Posterior cingulate gyrus (tissue), 11 donors: ENCODE data around the gene FOXO4.

Source experiments
- DNase-seq, 10 donors: peaks; one replicate each; pipeline versions ENCODE4 v3.0.0 to v3.0.0-alpha.2; 2020 to 2021; ENCODE audit warnings: mixed read lengths in 3 of 10
- intact Hi-C: fragments of 100-400 bp; cut with DNase I; formaldehyde crosslinking; loops from one replicate; pipeline ENCODE4 v1.15.1; 2023

Gene FOXO4

GRCh38 chrX:71098302-71098701 is 2.7 kb downstream of the FOXO4 start:
- DNase-seq: peak in 7 of 10 donors; percentile 27 to 86 (median 58)
- intact Hi-C loops: loop anchor here (2.0 to 5.0 kb wide), 3 partner anchors 20 to 269 kb away; partner anchors contain the start of genes MED12 and TAF1

GRCh38 chrX:71098951-71099506 is 3.4 kb downstream of the FOXO4 start:
- intact Hi-C loops: loop anchor here (2.0 to 5.0 kb wide), 3 partner anchors 20 to 268 kb away; partner anchors contain the start of genes MED12 and TAF1
- DNase-seq: no peak

DNA sequence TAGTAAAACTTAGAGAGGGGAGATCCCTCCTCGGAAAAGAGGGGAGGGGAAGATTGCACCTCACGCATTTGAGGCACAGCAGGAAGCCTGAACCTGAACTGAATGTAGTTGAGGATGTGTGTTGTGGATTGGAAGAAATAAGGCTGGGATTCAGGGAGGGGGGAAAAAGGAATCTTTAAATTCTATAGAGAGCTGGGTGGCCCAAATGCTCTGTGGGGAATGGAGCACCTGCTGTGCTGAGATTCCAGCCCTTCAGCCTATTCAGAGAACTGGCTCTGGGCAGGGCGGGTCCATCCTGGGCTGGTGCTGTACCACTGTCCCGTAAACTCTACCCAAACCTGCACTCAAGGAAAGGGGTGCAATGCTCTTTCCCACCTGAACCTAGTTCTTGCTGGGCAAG is 4.1 kb downstream of the FOXO4 start:
- DNase-seq: no peak
- intact Hi-C loops: loop anchor here (2.0 to 5.0 kb wide), 3 partner anchors 19 to 268 kb away; partner anchors contain the start of genes MED12 and TAF1

DNA sequence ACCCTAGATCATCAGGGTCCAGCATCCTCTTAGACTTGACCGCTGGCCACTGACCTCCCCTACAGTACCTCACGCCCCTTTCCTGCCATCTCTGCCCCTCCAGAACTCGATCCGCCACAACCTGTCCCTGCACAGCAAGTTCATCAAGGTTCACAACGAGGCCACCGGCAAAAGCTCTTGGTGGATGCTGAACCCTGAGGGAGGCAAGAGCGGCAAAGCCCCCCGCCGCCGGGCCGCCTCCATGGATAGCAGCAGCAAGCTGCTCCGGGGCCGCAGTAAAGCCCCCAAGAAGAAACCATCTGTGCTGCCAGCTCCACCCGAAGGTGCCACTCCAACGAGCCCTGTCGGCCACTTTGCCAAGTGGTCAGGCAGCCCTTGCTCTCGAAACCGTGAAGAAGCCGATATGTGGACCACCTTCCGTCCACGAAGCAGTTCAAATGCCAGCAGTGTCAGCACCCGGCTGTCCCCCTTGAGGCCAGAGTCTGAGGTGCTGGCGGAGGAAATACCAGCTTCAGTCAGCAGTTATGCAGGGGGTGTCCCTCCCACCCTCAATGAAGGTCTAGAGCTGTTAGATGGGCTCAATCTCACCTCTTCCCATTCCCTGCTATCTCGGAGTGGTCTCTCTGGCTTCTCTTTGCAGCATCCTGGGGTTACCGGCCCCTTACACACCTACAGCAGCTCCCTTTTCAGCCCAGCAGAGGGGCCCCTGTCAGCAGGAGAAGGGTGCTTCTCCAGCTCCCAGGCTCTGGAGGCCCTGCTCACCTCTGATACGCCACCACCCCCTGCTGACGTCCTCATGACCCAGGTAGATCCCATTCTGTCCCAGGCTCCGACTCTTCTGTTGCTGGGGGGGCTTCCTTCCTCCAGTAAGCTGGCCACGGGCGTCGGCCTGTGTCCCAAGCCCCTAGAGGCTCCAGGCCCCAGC is 5.2 kb downstream of the FOXO4 start:
- no peak for DNase-seq
- intact Hi-C loops: no loop called here

DNA sequence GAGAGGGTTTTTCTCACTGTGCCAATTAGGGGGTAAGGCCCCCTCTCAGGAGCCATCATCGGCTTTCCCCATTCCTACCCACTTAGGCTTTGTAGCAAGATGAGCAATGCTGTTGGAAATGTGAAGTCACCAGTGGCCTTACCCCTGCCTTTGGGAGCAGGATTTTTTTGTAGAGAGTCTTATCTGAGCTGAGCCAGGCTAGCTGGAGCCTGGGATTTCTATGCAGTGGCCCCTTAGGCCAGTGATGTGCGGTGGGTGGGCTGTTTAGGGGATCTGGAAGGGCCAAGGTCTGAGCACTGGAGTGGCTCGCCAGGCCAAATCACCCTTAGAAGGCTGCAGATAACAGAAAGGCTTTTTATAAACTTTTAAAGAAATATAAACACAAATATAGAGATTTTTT is 6.6 kb downstream of the FOXO4 start:
- intact Hi-C loops: no loop called here
- no peak for DNase-seq

- intact Hi-C loops: no loop called here
These were observed 7.7 kb downstream of the FOXO4 start for GRCh38 chrX:71103110-71103983.

GRCh38 chrX:71105628-71106027 is 10.0 kb downstream of the FOXO4 start:
- intact Hi-C loops: no loop called here
- no peak for DNase-seq

More at GRCh38 chrX:71103110-71103983, 7.7 kb downstream of the FOXO4 start:
- no peak for DNase-seq

DNA sequence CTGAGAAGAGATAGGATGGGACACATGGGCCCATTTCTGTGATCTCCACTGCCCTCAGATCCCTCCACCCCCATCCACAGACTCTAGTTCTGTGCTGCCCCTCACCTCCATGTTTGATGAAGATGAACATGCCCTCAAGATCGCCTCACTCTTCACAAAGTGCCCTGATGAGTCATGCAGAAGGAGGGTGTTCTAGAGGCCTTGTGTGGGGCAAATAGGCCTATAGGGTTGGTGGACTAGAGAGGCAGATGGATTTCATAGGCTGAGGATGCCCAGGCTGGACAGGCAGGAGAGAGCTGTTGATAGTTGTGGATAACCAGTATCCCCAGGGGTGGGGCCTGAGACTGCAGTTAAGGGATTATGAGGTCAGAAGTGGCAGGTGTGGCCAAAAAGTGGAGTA is 10.8 kb downstream of the FOXO4 start, which contains the start of gene CXorf65:
TSS of gene CXorf65 (minus strand) at position 314 of the 400 bp plus-strand sequence. CDS start at position 130, 184 bp downstream.
- intact Hi-C loops: no loop called here

DNA sequence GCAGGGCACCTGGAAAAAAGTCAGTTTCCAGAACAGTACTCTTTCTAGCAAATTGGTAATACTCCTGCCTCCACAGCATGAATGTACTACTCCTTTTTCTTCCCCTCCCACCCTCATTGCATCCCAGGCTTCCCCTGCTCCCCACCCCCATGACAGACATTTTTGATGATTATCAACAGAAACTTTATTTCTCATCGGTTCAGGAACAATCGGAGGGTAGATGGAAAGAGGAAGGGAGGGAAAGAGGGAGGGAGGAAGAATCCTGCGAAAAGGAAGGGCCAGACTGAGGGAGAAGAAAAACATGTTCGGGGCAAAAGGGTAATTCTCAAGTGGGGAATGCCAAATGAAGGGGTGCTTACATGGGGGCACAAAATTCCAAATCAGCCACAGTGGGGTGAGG is 11.6 kb downstream of the FOXO4 start:
- intact Hi-C loops: no loop called here
- DNase-seq: no peak

More for the DNA sequence above, 10.8 kb downstream of the FOXO4 start, which contains the start of gene CXorf65:
- DNase-seq: no peak

DNA sequence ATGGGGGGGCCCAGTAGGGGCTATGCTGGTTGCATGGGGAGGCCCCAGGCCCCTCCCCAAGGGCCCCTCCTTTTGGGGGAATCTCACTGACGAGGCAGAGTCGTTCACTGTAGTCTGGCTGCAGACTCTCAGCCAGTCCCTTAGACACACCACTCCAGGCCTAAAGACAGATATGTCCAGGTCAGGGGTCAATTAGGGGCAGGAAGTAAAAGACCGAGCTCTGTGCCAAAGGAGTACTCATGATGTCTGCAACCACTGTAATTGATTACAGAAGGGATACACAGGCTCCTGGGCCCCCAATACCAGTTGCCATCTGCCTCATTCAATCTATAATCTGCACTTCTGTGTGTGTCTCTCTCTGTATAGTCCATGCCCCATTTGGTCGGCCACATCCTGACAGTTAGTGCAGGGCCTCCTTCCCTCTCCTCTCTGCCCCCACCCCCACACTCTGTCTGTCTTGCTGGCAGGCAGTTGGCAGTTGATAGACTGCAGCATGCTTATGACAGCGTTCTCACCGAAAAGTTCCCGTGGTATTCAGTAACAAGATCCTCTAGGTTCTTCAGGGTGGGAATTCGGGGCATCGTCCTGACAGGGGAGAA is 12.2 kb downstream of the FOXO4 start:
- intact Hi-C loops: no loop called here
- peak in 1 of 10 donors; percentile 24 for DNase-seq

GRCh38 chrX:71109051-71109450 is 13.4 kb downstream of the FOXO4 start:
- DNase-seq: no peak
- intact Hi-C loops: no loop called here

DNA sequence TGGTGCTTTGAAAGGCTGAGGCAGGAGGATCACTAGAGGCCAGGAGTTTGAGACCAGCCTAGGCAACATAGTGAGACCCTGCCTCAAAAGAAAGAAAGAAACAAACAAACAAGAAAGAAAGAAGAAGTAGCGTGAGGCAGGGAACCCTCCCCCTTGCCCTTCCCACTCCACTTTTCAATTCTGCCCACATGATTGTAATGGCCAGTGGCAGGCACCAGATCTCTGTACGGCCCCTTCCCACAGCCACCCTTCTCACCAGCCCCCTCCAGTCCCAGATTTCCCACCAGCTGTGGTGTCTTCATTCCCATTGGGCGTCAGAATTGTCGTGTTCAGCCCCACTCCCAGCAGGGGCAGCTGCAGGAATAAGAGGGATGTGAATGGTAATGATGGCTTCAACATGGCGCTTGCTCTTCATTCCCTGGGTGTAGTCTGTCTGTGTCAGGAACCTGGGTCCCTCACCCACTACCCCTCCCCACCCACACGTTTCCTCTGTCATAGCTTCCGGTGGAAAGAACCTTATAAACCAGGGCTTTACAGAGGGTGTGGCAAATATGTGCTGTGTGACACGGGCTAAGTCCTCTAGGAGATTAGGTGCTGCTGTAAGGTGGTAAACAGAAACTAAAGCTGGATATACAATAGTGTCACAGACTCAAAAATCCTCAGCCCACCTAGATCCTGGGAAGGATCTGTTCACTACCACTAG is 15.6 kb downstream of the FOXO4 start, which contains the start of gene IL2RG:
TSS of gene IL2RG (minus strand) at position 437 of the 703 bp plus-strand sequence. CDS start at position 399, 38 bp downstream.
- intact Hi-C loops: no loop called here
- DNase-seq: no peak

DNA sequence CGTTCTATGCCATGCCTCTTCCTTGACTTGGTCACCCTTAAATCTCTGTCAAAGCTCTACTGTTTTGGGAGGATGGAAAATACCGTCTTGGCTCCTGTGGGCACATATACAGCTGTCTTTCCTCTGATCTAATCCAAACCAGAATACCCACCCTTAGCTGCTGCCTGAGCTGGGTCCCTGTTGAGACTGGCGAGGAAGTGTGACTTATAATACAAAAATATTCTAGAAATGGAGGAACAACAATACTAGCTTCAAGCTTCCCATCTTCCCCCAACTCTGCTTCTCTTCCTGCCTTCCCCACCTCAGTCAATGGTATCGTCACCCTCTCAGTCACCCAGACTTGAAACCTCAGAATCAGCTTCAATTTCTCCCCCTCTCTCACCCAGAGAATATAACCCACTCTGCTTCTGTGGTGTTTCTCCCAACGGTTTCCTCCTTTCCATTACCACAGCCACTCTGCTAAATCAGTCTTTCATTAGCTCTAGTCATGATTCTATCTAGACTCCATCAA is 16.3 kb downstream of the FOXO4 start:
- no peak for DNase-seq
- intact Hi-C loops: no loop called here

- no peak for DNase-seq
- intact Hi-C loops: no loop called here
These were observed 21.7 kb downstream of the FOXO4 start for GRCh38 chrX:71117358-71117757.

GRCh38 chrX:71118032-71118984 is 22.7 kb downstream of the FOXO4 start, which contains the start of gene MED12:
TSS of gene MED12 (plus strand) at chrX:71118596. CDS start at chrX:71118755, 159 bp downstream.
- peak; percentile 76 to 98 (median 85) for DNase-seq
- intact Hi-C loops: loop anchor here (2.0 kb wide), 1 partner anchor 20 kb away; no protein-coding TSS in a partner anchor

DNA sequence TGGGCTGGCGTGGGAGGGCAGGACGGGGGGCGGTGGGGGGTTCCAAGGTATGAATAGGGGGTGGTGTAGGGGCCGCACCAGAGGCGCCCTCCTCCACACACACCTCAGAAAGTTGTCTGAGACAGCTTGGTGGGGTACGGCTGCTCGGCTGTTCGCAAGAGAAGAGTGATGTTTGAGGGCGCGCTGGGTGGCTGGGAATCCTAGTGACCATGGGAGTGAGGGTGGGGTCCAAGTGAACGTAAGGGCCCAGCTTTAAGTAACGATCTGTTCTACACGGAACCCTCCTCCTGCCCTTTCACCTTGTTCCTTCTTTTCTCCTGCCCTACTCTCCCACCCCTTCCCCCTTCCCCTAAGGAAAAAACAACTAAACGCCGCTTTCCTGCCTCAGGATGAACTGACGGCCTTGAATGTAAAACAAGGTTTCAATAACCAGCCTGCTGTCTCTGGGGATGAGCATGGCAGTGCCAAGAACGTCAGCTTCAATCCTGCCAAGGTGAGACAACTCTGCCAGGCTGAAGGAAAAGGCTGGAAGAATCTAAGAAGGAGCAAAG is 23.4 kb downstream of the FOXO4 start:
- intact Hi-C loops: loop anchor here (2.0 kb wide), 1 partner anchor 20 kb away; no protein-coding TSS in a partner anchor
- peak in 1 of 10 donors; percentile 66 for DNase-seq

DNA sequence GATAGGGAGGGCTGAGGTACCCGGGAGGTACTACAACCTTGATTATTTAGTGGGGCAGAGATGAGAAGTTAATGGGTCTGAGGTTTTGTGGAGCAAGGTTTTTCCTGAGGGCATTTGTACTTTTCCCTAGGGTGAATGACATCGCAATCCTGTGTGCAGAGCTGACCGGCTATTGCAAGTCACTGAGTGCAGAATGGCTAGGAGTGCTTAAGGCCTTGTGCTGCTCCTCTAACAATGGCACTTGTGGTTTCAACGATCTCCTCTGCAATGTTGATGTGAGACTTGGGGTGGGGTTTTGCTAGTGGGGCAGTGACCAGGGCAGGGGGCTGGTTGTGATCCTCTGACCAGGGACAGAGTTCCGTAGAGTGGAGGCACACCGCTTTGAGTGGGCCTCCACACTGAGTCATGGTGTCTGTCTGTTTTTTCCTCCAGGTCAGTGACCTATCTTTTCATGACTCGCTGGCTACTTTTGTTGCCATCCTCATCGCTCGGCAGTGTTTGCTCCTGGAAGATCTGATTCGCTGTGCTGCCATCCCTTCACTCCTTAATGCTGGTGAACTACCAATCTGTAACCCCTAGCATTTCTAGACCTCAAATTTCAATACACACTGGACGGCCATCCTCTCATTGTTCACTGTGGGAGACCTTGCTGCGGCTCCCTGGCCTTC is 32.6 kb downstream of the FOXO4 start:
- intact Hi-C loops: no loop called here
- DNase-seq: peak in 1 of 10 donors; percentile 13
